Activated T-helper 1 cell treated with anti-CD3 and anti-CD28 coated beads, Interleukin-2, amount 50 U/mL, for 16 hours (primary cell): ENCODE measurements around the gene TCP11L2.
A peak's percentile ranks its signal among the peaks of the same experiment; 100 is the strongest.
"Not testable (repeated sequence)": the region's sequence is repeated elsewhere in the genome, so short reads cannot be mapped to it uniquely, and the experiment has no call there.

Experiments
- DNase-seq, 2 donors: peaks; one replicate each; pipeline ENCODE4 v3.0.0-alpha.2; 2020; ENCODE audit warnings: low read depth in 1 of 2, low spot score in 1 of 2

Gene TCP11L2

DNA sequence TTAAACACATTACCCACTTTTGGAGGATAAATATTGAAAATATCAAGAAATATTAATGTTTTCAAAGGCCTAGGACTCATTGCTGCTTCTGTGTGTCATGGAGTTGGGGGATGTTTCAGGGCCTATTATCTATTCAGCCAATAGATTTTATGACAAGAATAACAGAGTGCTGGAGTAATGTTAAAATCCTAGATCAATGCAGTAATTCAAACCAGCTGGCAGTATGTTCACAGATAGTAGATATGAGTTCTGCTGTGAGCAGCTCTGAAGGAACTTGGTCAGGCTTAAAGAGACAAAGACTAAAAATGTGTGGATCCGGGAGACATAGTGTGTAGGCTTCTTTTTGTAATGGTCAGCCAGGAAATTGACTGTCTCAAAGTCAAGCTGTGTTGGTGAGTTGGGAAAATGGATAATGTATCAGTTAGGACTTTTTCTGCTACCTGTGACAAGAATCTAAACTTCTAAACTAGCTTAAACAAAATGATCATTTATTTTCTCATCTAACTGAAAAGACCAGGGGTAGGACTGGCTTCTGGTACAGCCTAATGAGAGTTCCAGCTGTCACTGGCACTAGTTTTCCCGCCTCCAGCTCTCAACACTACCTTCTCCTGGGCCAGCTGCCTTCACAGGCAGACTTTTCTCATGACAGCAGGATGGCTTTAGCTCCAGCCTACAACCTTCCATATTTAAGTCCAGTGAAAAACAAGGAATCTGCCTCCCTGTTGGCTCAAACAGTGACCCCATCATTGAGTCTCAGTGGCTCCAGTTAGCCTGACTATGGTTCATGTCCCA is 38.7 kb downstream of the TCP11L2 start:
- DNase-seq = no peak

GRCh38 chr12:106342397-106343213 is 40.1 kb downstream of the TCP11L2 start:
- no peak for DNase-seq

GRCh38 chr12:106343214-106343528 is 40.6 kb downstream of the TCP11L2 start:
- no peak for DNase-seq

- no peak for DNase-seq
Measured at GRCh38 chr12:106344131-106344530, 41.6 kb downstream of the TCP11L2 start.

DNA sequence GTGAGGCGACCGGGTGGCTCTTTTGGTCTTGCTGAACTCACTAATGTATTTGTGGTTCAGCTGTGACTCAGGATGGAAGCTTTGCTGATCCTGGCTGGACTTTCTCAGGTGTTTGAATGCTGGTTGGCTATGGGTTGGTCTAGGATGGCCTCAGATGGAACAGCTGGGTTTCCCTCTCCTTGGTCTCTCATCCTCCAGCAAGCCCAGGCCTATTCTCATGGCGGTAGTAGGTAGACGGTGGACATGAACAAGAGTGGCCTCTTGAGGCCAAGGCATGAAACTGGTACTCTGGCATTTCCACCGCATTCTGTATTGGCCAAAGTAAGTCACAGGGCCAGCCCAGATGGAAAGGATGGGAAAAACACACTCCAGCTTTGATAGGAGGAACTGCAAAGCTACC is 43.2 kb downstream of the TCP11L2 start:
- no peak for DNase-seq

DNA sequence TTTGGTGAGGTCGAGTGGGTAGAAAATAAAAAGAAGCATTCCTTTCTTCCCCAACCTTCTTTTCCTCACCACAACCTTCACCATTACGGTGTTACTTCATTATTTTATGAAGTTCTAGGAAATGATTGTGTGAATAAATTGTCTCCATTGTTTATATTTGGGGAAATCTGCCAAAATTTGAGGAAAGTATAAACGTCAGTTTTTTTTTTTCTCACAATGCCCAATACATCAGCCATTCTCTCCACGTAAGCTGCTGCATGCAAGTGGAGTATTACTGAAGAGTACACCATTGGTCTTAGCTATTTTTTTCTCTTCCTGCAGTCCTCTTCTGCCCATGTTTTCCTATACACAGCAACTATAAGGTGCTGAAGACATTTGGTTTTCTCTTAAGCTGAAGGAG is 45.9 kb downstream of the TCP11L2 start:
- DNase-seq = no peak

GRCh38 chr12:106353175-106353574 is 50.6 kb downstream of the TCP11L2 start:
- no peak for DNase-seq

- peak; percentile 90 for DNase-seq
Measured at GRCh38 chr12:106357549-106358395, 55.2 kb downstream of the TCP11L2 start, which contains the start of gene POLR3B. TSS of gene POLR3B (plus strand) at chr12:106357748. CDS start at chr12:106357880, 132 bp downstream.

DNA sequence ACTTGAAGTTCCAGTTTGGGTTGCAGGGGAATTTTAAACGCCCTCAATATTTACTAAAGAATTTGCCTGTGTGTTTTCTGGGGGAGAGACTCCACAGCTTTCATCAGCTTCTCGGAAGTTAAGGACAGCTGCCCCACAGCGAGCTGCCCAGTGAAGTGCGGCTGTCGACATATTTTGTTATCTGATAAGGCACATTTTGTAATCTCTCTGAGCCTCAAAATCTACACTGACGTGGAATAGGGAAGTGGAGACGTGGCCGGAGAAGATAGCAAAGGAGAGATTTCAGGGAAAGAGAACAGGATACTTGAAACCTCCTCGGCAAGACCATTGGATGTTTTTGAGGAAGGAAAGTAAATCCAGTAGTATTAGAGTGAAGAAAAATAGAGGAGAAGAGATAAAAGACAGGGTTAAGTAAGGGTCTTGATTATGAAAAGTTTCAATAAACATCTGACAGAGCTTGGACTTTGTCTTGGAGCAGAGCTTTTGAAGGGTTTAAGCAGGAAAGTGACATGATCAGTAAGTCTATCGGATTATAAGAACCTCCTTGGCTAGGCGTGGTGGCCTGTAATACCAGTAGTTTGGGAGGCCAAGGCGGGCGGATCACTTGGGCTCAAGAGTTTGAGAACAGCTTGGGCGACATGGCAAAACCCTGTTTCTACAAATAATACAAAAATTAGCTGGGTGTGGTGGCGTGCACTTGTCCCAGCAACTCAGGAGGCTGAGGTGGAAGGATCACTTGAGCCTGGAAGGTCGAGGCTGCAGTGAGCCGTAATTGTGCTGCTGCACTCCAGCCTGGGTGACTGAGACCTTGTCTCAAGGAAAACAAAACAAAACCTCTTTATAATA is 56.1 kb downstream of the TCP11L2 start:
- no peak for DNase-seq

- DNase-seq = no peak
Measured at GRCh38 chr12:106359646-106360399, 57.3 kb downstream of the TCP11L2 start.

DNA sequence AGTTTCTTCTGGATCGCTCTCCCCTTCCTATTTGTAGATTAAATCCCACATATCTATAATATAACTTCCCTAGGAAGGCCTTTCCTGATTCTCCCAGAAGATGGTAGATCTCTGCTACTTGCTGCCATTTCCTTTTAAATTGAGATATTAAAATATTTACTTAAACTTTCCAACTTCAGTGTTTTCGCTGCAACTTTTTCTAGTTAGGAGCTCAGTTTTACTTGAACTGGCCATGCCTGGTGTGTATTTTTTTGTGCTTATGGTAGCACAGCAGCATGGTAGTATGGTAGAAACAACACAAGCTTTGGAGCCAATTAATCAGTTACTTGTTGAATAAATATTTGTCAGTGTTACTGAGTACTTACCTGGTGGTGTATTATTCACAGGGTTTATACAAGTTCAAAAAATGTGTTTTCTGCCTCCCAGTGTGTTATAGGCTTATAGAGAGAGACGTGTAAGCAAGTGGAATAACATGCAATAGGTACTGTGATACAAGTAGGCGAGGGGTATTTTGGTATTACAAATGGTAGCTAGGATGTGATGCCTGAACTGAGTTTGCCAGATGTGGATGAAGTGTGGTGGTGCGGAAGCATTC is 58.0 kb downstream of the TCP11L2 start:
- no peak for DNase-seq

GRCh38 chr12:106362971-106363370 is 60.4 kb downstream of the TCP11L2 start:
- no peak for DNase-seq

- DNase-seq = no peak
Measured at GRCh38 chr12:106364261-106364660, 61.7 kb downstream of the TCP11L2 start.

DNA sequence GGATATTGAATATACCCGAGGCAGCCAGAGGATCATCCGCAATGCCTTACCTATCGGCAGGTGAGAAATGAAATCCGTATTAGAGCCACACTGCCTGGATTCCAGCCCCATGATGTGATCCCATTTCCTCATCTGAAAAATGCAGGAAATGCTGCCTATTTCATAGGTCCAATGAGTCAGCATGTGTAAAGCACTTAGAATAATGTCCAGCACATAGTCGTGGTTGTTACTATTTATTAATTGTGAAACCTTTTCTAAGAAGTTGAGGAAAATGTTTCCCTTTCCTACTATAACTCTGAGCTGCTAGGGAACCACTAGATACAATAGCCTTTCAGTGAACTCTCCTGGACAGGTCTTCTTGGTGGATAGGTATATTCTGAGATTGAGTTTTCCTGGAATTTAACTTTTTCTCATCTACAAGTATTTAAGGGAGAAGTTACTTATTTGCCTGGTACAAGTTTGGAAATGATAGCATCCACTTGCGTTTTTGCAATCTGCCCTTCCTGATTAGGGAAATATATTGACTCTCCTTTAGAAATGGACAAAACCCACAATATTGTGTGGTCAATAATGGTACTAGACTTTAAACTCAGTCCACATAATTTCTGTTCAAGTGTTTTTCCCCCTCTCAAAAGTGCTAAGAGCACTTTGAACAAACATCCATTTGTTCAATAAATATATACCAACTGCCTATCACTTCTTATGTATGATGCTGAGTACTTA is 67.3 kb downstream of the TCP11L2 start:
- DNase-seq = no peak

DNA sequence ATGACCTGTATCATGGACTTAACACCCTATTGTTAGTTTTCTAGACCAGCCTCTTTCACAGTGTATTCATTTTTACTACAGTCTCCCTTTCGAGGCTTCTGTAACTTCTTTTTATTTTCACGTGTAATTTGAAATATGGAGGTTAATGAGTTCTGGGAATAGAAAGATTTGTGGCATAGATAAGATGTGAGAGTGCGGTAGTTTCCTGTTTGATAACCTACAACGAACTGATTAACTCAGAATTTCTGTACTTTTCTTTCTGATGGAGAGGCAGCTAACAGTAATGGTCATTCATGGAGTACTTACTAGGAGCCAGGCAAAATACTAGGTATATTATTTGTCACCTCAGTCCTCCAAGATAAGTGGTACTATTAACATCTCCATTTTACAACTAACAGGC is 76.3 kb downstream of the TCP11L2 start:
- DNase-seq = no peak

- DNase-seq = no peak
Measured at GRCh38 chr12:106380954-106381353, 78.4 kb downstream of the TCP11L2 start.

DNA sequence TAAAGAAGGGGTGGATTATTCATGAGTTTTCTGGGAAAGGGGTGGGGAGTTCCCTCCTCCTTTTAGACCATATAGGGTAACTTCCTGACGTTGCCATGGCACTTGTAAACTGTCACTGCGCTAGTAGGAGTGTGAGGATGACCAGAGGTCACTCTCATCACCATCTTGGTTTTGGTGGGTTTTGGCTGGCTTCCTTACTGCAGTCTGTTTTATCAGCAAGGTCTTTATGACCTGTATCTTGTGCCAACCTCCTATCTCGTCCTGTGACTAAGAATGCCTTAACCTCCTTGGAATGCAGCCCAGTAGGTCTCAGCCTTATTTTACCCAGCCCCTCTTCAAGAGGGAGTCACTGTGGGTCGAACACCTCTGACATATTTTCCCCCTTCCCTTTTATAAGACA is 79.3 kb downstream of the TCP11L2 start:
- not testable (repeated sequence) for DNase-seq

- DNase-seq = no peak
Measured at GRCh38 chr12:106386813-106387535, 84.4 kb downstream of the TCP11L2 start.
